ENCODE results near the gene DNAJC15. TPM values are rescaled to one million over a fixed set of nuclear protein-coding genes. Genes with fewer than 3 reads are reported as not detected.

DNAJC15 gene
- total RNA-seq, 1 experiment from 2014 or later = 10.8 TPM

DNA sequence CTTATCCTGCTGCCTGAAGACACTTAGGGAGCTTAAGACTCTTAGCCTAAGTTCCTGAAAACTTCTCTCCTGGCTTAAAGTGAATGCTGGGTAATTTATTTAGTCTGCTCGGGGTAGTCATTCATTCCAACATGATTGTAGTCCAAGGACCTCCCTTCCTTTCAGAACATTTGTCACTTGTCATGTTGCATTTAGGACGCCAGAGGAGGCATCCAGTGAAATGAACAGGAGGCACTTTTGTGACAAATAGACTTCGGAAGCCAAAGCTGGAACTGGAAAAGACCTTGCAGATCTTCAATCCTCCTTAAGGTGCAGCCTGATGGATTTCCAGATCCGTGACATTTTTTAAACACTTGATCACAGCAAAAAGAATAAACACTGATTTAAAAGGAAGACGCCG, 95.1 kb downstream of the DNAJC15 start:
- DNase-seq (ENCODE audit: low read depth, low spot score) (no peak), ATAC-seq (no peak)
- Histone ChIP-seq H3K4me1 (ENCODE audit: control insufficient read depth in 1 of 2, insufficient read depth in 2 of 2, low read length in 2 of 2) (no peaks in the 10 kb centered on the region), H3K27me3 (ENCODE audit: insufficient read depth, low read length) (no peaks in the 10 kb centered on the region), H3K27ac (ENCODE audit: low read depth, low read length) (no peak overlapping the region), H3K79me2 (ENCODE audit: insufficient read depth, low read length) (no peaks in the 10 kb centered on the region), H3K9ac (ENCODE audit: low read length) (no peak overlapping the region), H3K9me2 (ENCODE audit: insufficient read depth) (no peaks in the 10 kb centered on the region), H3K4me2 (ENCODE audit: low read length) (no peak overlapping the region), H3K9me3 (ENCODE audit: control insufficient read depth in 1 of 2, insufficient read depth in 1 of 2, low read depth in 1 of 2, low read length in 2 of 2) (no peaks in the 10 kb centered on the region), H2AFZ (ENCODE audit: low read depth, low read length, poor library complexity, severe bottlenecking) (no peak overlapping the region), H4K20me1 (ENCODE audit: insufficient read depth) (no peaks in the 10 kb centered on the region), H3K4me3 (replicated peaks in 1 of 2; ENCODE audit: low read depth in 1 of 2, low read length in 2 of 2) (no peak overlapping the region), H3K36me3 (ENCODE audit: control insufficient read depth in 1 of 2, insufficient read depth in 2 of 2, low read length in 2 of 2) (no peaks in the 10 kb centered on the region)
- BruUV-seq (replicated peaks) = no TSS peak
- intact Hi-C loops (cut with micrococcal nuclease) = no loop called here
- ChIA-PET CTCF (no interaction called here), RAD21 (ENCODE audit: low non-redundant PET in 1 of 2, low total read pairs in 2 of 2, uncharacterized antibody in 2 of 2, unreplicated experiment in 2 of 2) (no interaction called here), POLR2A (no interaction called here)
- TF ChIP-seq SIN3A (IDR thresholded peaks at IDR 0.05; ENCODE audit: low read depth) (no peak), EZH2phosphoT487 (IDR thresholded peaks at IDR 0.05; ENCODE audit: borderline replicate concordance) (no peak), CEBPB (IDR thresholded peaks at IDR 0.05; ENCODE audit: low read depth) (no peak), YY1 (IDR thresholded peaks at IDR 0.05; ENCODE audit: extremely low read depth, insufficient replicate concordance, low read depth, low read length) (no peak), TCF7L2 (IDR thresholded peaks at IDR 0.05; ENCODE audit: borderline replicate concordance, extremely low read depth, insufficient read depth, insufficient read length) (no peak), EZH2 (IDR thresholded peaks at IDR 0.05) (no peak), FOSL1 (IDR thresholded peaks at IDR 0.05; ENCODE audit: low read depth) (no peak), ELF1 (IDR thresholded peaks at IDR 0.05; ENCODE audit: borderline replicate concordance, low read depth) (no peak), ZNF274 (IDR thresholded peaks at IDR 0.05; ENCODE audit: low read depth, low read length) (no peak), POLR2AphosphoS5 (IDR thresholded peaks at IDR 0.05; ENCODE audit: low read depth, low read length) (no peak), ZFX (IDR thresholded peaks at IDR 0.05) (no peak), CBX3 (IDR thresholded peaks at IDR 0.05; ENCODE audit: low read depth) (no peak)
- TF ChIP-seq, protein P1, sequence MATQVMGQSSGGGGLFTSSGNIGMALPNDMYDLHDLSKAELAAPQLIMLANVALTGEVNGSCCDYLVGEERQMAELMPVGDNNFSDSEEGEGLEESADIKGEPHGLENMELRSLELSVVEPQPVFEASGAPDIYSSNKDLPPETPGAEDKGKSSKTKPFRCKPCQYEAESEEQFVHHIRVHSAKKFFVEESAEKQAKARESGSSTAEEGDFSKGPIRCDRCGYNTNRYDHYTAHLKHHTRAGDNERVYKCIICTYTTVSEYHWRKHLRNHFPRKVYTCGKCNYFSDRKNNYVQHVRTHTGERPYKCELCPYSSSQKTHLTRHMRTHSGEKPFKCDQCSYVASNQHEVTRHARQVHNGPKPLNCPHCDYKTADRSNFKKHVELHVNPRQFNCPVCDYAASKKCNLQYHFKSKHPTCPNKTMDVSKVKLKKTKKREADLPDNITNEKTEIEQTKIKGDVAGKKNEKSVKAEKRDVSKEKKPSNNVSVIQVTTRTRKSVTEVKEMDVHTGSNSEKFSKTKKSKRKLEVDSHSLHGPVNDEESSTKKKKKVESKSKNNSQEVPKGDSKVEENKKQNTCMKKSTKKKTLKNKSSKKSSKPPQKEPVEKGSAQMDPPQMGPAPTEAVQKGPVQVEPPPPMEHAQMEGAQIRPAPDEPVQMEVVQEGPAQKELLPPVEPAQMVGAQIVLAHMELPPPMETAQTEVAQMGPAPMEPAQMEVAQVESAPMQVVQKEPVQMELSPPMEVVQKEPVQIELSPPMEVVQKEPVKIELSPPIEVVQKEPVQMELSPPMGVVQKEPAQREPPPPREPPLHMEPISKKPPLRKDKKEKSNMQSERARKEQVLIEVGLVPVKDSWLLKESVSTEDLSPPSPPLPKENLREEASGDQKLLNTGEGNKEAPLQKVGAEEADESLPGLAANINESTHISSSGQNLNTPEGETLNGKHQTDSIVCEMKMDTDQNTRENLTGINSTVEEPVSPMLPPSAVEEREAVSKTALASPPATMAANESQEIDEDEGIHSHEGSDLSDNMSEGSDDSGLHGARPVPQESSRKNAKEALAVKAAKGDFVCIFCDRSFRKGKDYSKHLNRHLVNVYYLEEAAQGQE (IDR thresholded peaks at IDR 0.05; ENCODE audit: low read depth) = no peak
- TF ChIP-seq, protein P2, sequence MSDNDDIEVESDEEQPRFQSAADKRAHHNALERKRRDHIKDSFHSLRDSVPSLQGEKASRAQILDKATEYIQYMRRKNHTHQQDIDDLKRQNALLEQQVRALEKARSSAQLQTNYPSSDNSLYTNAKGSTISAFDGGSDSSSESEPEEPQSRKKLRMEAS (IDR thresholded peaks at IDR 0.05) = no peak
- TF ChIP-seq, protein P3, sequence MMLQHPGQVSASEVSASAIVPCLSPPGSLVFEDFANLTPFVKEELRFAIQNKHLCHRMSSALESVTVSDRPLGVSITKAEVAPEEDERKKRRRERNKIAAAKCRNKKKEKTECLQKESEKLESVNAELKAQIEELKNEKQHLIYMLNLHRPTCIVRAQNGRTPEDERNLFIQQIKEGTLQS (IDR thresholded peaks at IDR 0.05) = no peak
- TF ChIP-seq, protein P4, sequence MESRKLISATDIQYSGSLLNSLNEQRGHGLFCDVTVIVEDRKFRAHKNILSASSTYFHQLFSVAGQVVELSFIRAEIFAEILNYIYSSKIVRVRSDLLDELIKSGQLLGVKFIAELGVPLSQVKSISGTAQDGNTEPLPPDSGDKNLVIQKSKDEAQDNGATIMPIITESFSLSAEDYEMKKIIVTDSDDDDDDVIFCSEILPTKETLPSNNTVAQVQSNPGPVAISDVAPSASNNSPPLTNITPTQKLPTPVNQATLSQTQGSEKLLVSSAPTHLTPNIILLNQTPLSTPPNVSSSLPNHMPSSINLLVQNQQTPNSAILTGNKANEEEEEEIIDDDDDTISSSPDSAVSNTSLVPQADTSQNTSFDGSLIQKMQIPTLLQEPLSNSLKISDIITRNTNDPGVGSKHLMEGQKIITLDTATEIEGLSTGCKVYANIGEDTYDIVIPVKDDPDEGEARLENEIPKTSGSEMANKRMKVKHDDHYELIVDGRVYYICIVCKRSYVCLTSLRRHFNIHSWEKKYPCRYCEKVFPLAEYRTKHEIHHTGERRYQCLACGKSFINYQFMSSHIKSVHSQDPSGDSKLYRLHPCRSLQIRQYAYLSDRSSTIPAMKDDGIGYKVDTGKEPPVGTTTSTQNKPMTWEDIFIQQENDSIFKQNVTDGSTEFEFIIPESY (IDR thresholded peaks at IDR 0.05; ENCODE audit: extremely low read depth, insufficient replicate concordance, low read length) = no peak

All from HCT116 (cell line).